Measurements from ENCODE around the gene AKAP8L. TPM values are rescaled to one million over a fixed set of nuclear protein-coding genes. Genes with fewer than 3 reads are reported as not detected.

The AKAP8L gene
- total and polyA plus RNA-seq, 5 donors: 64.4 to 106 (median 85.2) TPM

DNA sequence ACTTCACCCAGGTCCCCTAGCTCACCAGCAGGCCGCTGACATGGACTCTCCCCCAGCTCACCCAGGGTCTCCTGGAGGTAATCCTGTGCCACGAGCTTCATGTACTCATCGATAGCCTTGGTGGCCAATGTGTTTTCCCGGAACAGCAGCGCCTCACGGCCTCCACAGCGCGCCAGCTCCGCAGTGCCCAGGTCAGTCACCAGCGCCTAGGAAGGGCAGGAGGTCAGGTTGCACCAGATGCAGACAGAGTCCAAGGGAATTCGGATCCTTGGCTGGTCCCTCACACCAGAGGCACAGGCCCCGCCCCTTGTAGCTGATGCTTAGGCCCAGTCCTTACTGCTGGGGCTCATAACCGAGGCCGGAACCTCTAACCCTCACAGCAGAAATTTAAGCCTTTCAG lies 37.7 kb upstream of the AKAP8L start:
- Histone ChIP-seq H3K27ac (ENCODE audit: low read length) (no peak overlapping the region), H3K4me3 (ENCODE audit: low read length) (no peak overlapping the region), H3K9me3 (ENCODE audit: control insufficient read depth, low read length) (no peaks in the 10 kb centered on the region), H3K27me3 (ENCODE audit: control insufficient read depth, insufficient read depth) (no peaks in the 10 kb centered on the region), H3K4me1 (ENCODE audit: control insufficient read depth, insufficient read depth, low read length) (peaks cover 4% of the 10 kb centered on the region)
- intact Hi-C loops (cut with DNase I): loop anchor here in 1 of 4 donors (10.0 kb wide), 1 partner anchor 98 kb away; no protein-coding TSS in a partner anchor
- ATAC-seq: no peak
- WGBS: 34% methylated on average over 14 of the region's 14 CpGs
- DNase-seq: no peak

GRCh38 chr19:15455996-15456395 lies 37.2 kb upstream of the AKAP8L start:
- H3K9me3 ChIP-seq (ENCODE audit: control insufficient read depth, low read length): no peaks in the 10 kb centered on the region
- no peaks in the 10 kb centered on the region for H3K27me3 ChIP-seq (ENCODE audit: control insufficient read depth, insufficient read depth)
- WGBS: 87% methylated on average over 9 of the region's 9 CpGs
- H3K4me3 ChIP-seq (ENCODE audit: low read length): no peak overlapping the region
- no peak for DNase-seq
- intact Hi-C loops (cut with DNase I): loop anchor here in 1 of 4 donors (10.0 kb wide), 1 partner anchor 99 kb away; no protein-coding TSS in a partner anchor
- H3K27ac ChIP-seq (ENCODE audit: low read length): no peak overlapping the region
- H3K4me1 ChIP-seq (ENCODE audit: control insufficient read depth, insufficient read depth, low read length): peaks cover 4% of the 10 kb centered on the region
- no peak for ATAC-seq

DNA sequence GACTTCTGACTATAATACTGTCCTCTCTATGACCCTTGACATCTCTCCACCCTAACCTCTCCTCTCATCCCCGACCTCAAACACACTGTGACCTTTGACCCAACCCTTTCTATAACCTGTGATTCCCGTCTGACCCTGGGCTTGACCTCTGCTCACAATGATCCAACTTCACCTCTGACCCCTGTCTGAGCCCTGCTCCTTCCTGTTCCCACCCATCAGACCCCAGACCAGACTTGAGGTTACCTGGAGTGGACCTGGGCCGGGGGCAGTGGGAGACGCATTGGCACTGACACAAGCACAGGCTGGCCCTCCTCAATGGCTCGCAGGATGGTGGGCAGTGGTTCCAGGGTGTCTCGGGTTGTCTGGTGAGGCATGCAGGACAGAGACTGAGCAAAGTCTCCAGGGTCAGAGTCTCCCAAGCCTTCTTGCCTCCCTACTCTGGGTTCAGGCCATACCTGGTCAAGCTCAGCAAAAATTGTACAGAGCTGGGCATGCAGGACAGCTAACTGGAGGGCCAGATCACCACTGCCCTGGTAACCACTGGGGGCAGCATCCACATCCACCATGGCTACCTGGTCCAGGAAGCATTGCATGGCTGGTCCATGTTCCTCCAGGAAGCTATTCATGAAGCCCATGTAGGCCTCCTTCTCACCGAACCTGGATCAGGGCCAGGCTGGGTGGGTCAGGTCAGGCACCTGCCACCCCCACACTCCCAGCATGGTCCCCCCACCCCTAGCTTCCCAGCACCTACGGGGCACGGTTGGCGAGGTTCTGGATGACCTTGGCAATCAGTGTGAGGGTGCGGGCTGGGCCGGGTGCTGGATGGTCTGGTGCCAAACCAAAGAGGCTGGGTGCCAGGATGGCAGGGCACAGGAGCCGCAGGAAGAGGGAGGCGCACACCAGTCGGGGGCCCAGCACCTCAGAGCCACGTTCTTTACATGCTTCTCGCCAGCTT lies 35.4 kb upstream of the AKAP8L start:
- intact Hi-C loops (cut with DNase I): loop anchor here in 1 of 4 donors (10.0 kb wide), 1 partner anchor 101 kb away; no protein-coding TSS in a partner anchor

DNA sequence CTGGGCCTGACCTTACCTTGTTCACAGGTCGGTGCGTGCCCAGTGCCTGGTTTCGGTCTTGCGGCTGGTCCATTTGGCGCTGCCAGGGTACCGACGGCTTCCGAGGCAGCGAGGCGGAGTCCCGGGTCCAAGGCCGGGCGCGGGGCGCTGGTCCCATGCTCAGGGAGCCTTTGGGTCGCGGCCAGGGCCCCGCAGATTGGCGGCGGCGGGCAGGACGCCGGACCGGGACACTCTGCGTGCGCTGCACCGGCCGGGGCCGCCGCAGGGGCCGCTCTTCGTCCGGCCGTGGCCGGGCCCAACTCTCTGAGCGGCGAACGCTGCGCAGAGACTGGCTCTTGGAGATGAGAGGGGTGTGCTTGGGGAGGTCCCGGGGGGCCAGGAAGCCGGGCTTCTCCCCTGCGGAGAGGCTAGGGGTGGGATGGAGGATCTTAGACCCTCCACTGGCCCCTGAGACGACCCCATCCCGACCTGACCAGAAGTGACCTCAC lies 34.3 kb upstream of the AKAP8L start:
- WGBS: 19% methylated on average over 44 of the region's 44 CpGs
- intact Hi-C loops (cut with DNase I): loop anchor here in 1 of 4 donors (10.0 kb wide), 1 partner anchor 102 kb away; no protein-coding TSS in a partner anchor
- peak overlapping the region; percentile 37 for H3K27ac ChIP-seq (ENCODE audit: low read length)

More for the DNA sequence above, 35.4 kb upstream of the AKAP8L start:
- H3K27me3 ChIP-seq (ENCODE audit: control insufficient read depth, insufficient read depth): no peaks in the 10 kb centered on the region
- WGBS: 84% methylated on average over 17 of the region's 17 CpGs
- ATAC-seq (no peak), DNase-seq (peak in 2 of 3 donors; percentile 60 to 63)
- no peak overlapping the region for H3K27ac ChIP-seq (ENCODE audit: low read length)
- H3K4me1 ChIP-seq (ENCODE audit: control insufficient read depth, insufficient read depth, low read length): peaks cover 4% of the 10 kb centered on the region
- H3K4me3 ChIP-seq (ENCODE audit: low read length): no peak overlapping the region
- no peaks in the 10 kb centered on the region for H3K9me3 ChIP-seq (ENCODE audit: control insufficient read depth, low read length)

DNA sequence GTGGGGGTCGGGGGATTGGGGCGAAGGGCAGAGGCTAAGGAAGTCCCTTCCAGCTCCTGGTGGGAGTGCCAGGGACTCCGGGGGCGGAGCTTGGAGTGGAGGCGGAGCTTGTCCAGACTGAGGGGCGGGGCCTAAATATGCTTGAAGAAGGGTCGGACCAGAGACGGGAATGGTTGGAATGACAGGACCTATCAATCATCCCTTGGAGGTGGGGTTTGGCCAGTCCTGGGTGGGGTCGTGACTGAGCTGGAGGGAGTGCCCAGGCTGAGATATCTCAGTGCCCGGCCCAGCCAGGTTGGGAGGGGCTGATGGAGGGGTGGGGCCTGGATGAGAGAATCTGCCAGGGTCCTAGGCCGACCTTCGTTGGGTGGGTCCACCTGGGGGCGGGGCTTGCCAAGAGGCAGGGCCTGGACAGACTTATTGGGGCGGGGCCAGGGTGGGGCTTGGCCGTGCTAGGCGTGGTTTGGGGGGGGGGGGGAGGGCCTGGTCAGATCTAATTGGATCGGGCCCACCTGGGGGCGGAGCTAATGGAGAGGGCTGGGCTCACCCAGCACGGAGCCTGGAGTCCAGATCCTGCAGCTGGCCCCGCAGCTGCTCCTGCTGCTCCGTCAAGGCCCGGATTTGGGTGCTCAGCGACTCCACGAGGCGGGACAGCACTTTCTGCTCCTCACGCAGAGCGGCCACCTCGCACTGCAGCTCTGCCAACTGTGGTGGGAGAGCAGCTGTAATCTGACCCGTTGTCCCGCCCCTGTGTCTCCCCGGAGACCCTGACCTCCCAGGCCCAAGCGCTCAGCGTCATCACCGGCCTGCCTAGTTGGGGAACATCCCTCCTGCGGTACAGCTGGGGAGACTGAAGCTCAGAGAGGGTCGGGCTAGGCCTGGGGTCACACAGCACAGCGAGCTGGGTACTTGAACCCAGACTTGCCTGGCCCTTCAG lies 33.6 kb upstream of the AKAP8L start:
- H3K27me3 ChIP-seq (ENCODE audit: control insufficient read depth, insufficient read depth): no peaks in the 10 kb centered on the region
- intact Hi-C loops (cut with DNase I): loop anchor here in 1 of 4 donors (10.0 kb wide), 1 partner anchor 102 kb away; no protein-coding TSS in a partner anchor
- peak overlapping the region; percentile 26 for H3K4me3 ChIP-seq (ENCODE audit: low read length)
- peak; percentile 78 to 86 for ATAC-seq
- 11% methylated on average over 37 of the region's 37 CpGs for WGBS
- no peaks in the 10 kb centered on the region for H3K9me3 ChIP-seq (ENCODE audit: control insufficient read depth, low read length)
- peak; percentile 96 to 98 (median 97) for DNase-seq
- peak overlapping the region; percentile 54 for H3K27ac ChIP-seq (ENCODE audit: low read length)
- H3K4me1 ChIP-seq (ENCODE audit: control insufficient read depth, insufficient read depth, low read length): peaks cover 4% of the 10 kb centered on the region

More for the DNA sequence above, 34.3 kb upstream of the AKAP8L start:
- Histone ChIP-seq H3K4me3 (ENCODE audit: low read length) (peak overlapping the region; percentile 26), H3K27me3 (ENCODE audit: control insufficient read depth, insufficient read depth) (no peaks in the 10 kb centered on the region), H3K9me3 (ENCODE audit: control insufficient read depth, low read length) (no peaks in the 10 kb centered on the region), H3K4me1 (ENCODE audit: control insufficient read depth, insufficient read depth, low read length) (peaks cover 4% of the 10 kb centered on the region)
- DNase-seq (peak in 2 of 3 donors; percentile 75 to 80), ATAC-seq (peak; percentile 13 to 25)

GRCh38 chr19:15450528-15450890 lies 31.7 kb upstream of the AKAP8L start:
- H3K27ac ChIP-seq (ENCODE audit: low read length): peak overlapping the region; percentile 90
- ATAC-seq (no peak), DNase-seq (no peak)
- H3K9me3 ChIP-seq (ENCODE audit: control insufficient read depth, low read length): no peaks in the 10 kb centered on the region
- H3K4me1 ChIP-seq (ENCODE audit: control insufficient read depth, insufficient read depth, low read length): no peaks in the 10 kb centered on the region
- no peak overlapping the region for H3K4me3 ChIP-seq (ENCODE audit: low read length)
- H3K27me3 ChIP-seq (ENCODE audit: control insufficient read depth, insufficient read depth): no peaks in the 10 kb centered on the region
- intact Hi-C loops (cut with DNase I): loop anchor here in 1 of 4 donors (10.0 kb wide), 1 partner anchor 104 kb away; no protein-coding TSS in a partner anchor
- 92% methylated on average over 1 of the region's 1 CpG for WGBS

GRCh38 chr19:15449620-15450527 lies 31.1 kb upstream of the AKAP8L start, which contains the start of gene WIZ:
Gene WIZ (minus strand): TSS chr19:15449956. CDS start chr19:15448307, 1,649 bp downstream.
- Histone ChIP-seq H3K4me3 (ENCODE audit: low read length) (peak within 1 kb of the TSS; percentile 84), H3K4me1 (ENCODE audit: control insufficient read depth, insufficient read depth, low read length) (peaks cover 4% of the 10 kb centered on the region), H3K9me3 (ENCODE audit: control insufficient read depth, low read length) (no peaks in the 10 kb centered on the region), H3K27me3 (ENCODE audit: control insufficient read depth, insufficient read depth) (no peaks in the 10 kb centered on the region), H3K27ac (ENCODE audit: low read length) (peak within 1 kb of the TSS; percentile 90)
- ATAC-seq (peak; percentile 5 to 13), DNase-seq (peak; percentile 89 to 97 (median 96))
- intact Hi-C loops (cut with DNase I): loop anchor here in 1 of 4 donors (10.0 kb wide), 1 partner anchor 105 kb away; no protein-coding TSS in a partner anchor
- WGBS: 2% methylated on average over 69 of the region's 77 CpGs

DNA sequence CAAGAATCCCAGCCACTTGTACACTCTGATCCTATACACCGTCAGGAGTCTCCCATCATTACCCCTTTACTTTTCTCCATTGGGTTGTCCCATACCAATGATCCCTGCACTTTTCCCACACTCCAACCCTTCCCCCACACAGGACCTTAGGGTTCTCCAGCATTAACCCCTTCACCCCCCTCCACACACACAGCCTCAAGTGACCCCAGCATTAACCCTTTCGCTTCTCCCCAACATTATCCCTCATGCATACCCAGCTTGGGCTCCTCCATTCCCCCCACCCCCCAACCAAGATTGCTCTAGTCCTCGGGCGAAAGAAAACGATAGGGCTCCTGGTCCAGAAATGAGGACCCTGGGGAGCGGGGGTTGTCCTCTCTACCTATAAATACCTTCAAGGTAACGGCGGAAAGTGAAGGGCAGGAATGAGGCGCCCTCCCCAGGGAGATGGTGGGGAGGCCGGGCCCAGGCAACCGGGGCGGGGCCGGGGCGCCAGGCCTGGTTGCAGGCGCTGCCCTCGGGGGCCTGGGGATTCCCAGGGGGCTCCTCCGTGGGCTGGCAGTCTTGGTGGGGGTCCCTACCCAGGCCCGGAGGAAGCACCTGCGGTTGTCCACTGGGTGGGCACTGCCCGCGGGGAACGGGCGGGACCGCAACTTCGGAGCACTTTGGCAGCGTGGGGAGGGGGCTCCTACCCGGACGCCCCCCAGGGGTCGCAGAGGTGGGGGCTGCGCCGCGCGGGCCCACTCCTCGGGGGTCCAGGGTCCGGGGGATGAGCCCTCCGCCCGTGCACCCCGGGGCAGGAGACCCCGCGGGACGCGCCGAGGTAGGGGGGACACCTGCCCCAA lies 30.2 kb upstream of the AKAP8L start:
- Histone ChIP-seq H3K4me1 (ENCODE audit: control insufficient read depth, insufficient read depth, low read length) (peaks cover 7% of the 10 kb centered on the region), H3K27me3 (ENCODE audit: control insufficient read depth, insufficient read depth) (no peaks in the 10 kb centered on the region), H3K4me3 (ENCODE audit: low read length) (peak overlapping the region; percentile 84), H3K27ac (ENCODE audit: low read length) (peak overlapping the region; percentile 55), H3K9me3 (ENCODE audit: control insufficient read depth, low read length) (no peaks in the 10 kb centered on the region)
- no peak for ATAC-seq
- peak in 2 of 3 donors; percentile 77 to 86 for DNase-seq
- WGBS: 3% methylated on average over 43 of the region's 43 CpGs
- intact Hi-C loops (cut with DNase I): no loop called here

All from right cardiac atrium (tissue), 5 donors.